Neural crest cell (in vitro differentiated cells): ENCODE results near the gene GADD45B. TPM values are rescaled to one million over a fixed set of nuclear protein-coding genes. Genes with fewer than 3 reads are reported as not detected.

Experiments used
- DNase-seq: peaks from one replicate; pipeline ENCODE4 v3.0.0; 2021; ENCODE audit warnings: low read depth, mixed read lengths, low spot score
- H3K27ac Mint-ChIP-seq: one replicate; pipeline ENCODE4 v1.8.0; 2021; ENCODE audit warnings: mild to moderate bottlenecking, mixed read lengths; ENCODE audit not compliant: unreplicated experiment
- H3K27me3 Mint-ChIP-seq: 2 replicates; pipeline ENCODE4 v1.8.0; 2021; ENCODE audit warnings: low read depth, mild to moderate bottlenecking, mixed read lengths
- H3K36me3 Mint-ChIP-seq: 2 replicates; pipeline ENCODE4 v1.8.0; 2021; ENCODE audit warnings: low read depth, mild to moderate bottlenecking, mixed read lengths
- H3K4me1 Mint-ChIP-seq: 2 replicates; pipeline ENCODE4 v1.8.0; 2021; ENCODE audit warnings: mixed read lengths
- H3K4me3 Mint-ChIP-seq: one replicate; pipeline ENCODE4 v1.8.0; 2021; ENCODE audit warnings: mild to moderate bottlenecking, mixed read lengths
- H3K9me3 Mint-ChIP-seq: 2 replicates; pipeline ENCODE4 v1.8.0; 2021; ENCODE audit warnings: mixed read lengths
- total RNA-seq: library from RNA; stranded (reverse); gene quantifications from 2 replicates; pipeline ENCODE4 v1.2.1, GENCODE V29; 2021
- TF ChIP-seq, protein P1 (sequence below): fragments of 200-600 bp; sonication (generic); conservative IDR thresholded peaks from 2 replicates; pipeline ENCODE4 v1.5.0; 2021; ENCODE audit warnings: antibody characterized with exemption, mild to moderate bottlenecking

Gene GADD45B
- total RNA-seq, 1 donor from 2014 or later = 4.1 TPM

DNA sequence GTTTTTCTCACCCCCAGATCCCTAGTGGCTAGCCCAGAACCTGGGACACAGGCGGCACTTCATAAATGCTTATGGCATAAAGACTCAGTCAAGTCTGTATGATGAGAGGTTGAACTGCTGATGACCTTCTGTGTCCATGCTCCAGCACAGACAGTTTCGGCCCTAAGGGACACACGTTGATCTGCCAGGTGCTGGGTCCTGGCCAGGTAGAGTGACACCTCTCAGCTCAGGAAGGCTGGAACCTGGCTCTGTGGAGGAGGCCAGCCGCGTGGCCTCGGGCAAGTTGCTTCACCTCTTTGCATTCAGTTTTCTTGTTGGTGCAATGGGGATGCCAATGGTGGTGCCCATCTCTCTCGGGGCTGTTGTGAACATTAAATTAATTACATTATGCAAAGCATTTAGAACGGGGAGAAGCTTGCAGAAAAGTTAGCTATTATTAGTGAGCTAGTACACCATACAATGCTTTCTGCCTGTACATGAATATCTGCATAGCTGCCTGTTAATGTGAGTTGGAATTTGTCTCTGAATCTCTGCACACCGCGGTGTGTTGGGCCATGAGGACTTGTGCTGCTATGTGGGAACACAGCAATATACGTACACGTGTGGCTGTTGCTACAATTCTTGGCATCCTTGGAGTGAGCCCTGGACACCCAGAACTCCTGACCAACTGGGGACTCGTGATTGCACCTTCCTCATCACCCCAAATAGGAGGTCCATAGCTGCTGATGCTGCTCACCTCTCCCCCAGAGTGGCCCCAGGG is 8.4 kb downstream of the GADD45B start:
- no peak overlapping the region for H3K27ac Mint-ChIP-seq
- H3K9me3 Mint-ChIP-seq = no peaks in the 10 kb centered on the region
- no peaks in the 10 kb centered on the region for H3K36me3 Mint-ChIP-seq
- TF ChIP-seq, protein P1, sequence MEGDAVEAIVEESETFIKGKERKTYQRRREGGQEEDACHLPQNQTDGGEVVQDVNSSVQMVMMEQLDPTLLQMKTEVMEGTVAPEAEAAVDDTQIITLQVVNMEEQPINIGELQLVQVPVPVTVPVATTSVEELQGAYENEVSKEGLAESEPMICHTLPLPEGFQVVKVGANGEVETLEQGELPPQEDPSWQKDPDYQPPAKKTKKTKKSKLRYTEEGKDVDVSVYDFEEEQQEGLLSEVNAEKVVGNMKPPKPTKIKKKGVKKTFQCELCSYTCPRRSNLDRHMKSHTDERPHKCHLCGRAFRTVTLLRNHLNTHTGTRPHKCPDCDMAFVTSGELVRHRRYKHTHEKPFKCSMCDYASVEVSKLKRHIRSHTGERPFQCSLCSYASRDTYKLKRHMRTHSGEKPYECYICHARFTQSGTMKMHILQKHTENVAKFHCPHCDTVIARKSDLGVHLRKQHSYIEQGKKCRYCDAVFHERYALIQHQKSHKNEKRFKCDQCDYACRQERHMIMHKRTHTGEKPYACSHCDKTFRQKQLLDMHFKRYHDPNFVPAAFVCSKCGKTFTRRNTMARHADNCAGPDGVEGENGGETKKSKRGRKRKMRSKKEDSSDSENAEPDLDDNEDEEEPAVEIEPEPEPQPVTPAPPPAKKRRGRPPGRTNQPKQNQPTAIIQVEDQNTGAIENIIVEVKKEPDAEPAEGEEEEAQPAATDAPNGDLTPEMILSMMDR = no peak
- H3K4me3 Mint-ChIP-seq = peak overlapping the region; percentile 20
- DNase-seq = no peak
- H3K27me3 Mint-ChIP-seq = peaks cover 56% of the 10 kb centered on the region
- no peaks in the 10 kb centered on the region for H3K4me1 Mint-ChIP-seq

GRCh38 chr19:2485428-2485827 is 9.5 kb downstream of the GADD45B start:
- no peak overlapping the region for H3K27ac Mint-ChIP-seq
- no peak for DNase-seq
- H3K36me3 Mint-ChIP-seq = no peaks in the 10 kb centered on the region
- TF ChIP-seq, protein P1 = no peak
- no peaks in the 10 kb centered on the region for H3K4me1 Mint-ChIP-seq
- no peak overlapping the region for H3K4me3 Mint-ChIP-seq
- peaks cover 56% of the 10 kb centered on the region for H3K27me3 Mint-ChIP-seq
- H3K9me3 Mint-ChIP-seq = no peaks in the 10 kb centered on the region

DNA sequence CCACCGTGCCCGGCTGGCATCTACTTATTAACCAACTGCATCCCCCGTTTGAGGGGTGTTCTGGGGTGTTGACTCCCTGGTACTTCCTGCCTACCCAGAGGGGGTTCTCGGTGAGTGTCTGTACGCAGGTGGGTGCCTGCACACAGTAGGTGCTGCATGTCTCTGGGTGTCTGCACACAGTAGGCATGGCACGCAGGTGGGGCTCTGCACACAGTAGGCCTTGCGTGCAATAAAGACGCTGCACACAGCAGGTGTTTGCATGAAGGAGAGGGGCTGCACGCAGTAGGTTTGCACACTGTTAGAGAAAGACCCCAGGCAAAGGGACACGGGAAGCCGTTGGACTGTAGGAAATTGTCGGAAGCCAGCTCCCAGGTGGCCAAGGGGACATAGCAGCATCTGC is 11.2 kb downstream of the GADD45B start:
- H3K9me3 Mint-ChIP-seq = no peaks in the 10 kb centered on the region
- H3K4me3 Mint-ChIP-seq = no peak overlapping the region
- H3K27ac Mint-ChIP-seq = no peak overlapping the region
- DNase-seq = no peak
- no peaks in the 10 kb centered on the region for H3K4me1 Mint-ChIP-seq
- H3K27me3 Mint-ChIP-seq = peaks cover 46% of the 10 kb centered on the region
- TF ChIP-seq, protein P1 = no peak
- no peaks in the 10 kb centered on the region for H3K36me3 Mint-ChIP-seq

GRCh38 chr19:2487842-2488241 is 11.9 kb downstream of the GADD45B start:
- Mint-ChIP-seq H3K27me3 (peaks cover 47% of the 10 kb centered on the region), H3K36me3 (no peaks in the 10 kb centered on the region), H3K4me3 (no peak overlapping the region), H3K9me3 (no peaks in the 10 kb centered on the region), H3K4me1 (no peaks in the 10 kb centered on the region), H3K27ac (no peak overlapping the region)
- TF ChIP-seq, protein P1 = no peak
- no peak for DNase-seq

GRCh38 chr19:2488405-2488941 is 12.5 kb downstream of the GADD45B start:
- H3K27me3 Mint-ChIP-seq = peaks cover 46% of the 10 kb centered on the region
- DNase-seq = no peak
- no peak overlapping the region for H3K27ac Mint-ChIP-seq
- no peaks in the 10 kb centered on the region for H3K36me3 Mint-ChIP-seq
- H3K4me1 Mint-ChIP-seq = peaks cover under 1% of the 10 kb centered on the region
- TF ChIP-seq, protein P1 = no peak
- H3K4me3 Mint-ChIP-seq = no peak overlapping the region
- H3K9me3 Mint-ChIP-seq = no peaks in the 10 kb centered on the region
